ENCODE data around the gene SH3RF3.

SH3RF3 gene

GRCh38 chr2:109313343-109313742, 184.3 kb downstream of the SH3RF3 start:
- no peak for DNase-seq (ENCODE audit: low spot score)

- DNase-seq (ENCODE audit: low spot score) = no peak
Measured at GRCh38 chr2:109316091-109316490, 187.1 kb downstream of the SH3RF3 start.

GRCh38 chr2:109317471-109318095, 188.6 kb downstream of the SH3RF3 start:
- no peak for DNase-seq (ENCODE audit: low spot score)

- no peak for DNase-seq (ENCODE audit: low spot score)
Measured at GRCh38 chr2:109318150-109318948, 189.3 kb downstream of the SH3RF3 start.

DNA sequence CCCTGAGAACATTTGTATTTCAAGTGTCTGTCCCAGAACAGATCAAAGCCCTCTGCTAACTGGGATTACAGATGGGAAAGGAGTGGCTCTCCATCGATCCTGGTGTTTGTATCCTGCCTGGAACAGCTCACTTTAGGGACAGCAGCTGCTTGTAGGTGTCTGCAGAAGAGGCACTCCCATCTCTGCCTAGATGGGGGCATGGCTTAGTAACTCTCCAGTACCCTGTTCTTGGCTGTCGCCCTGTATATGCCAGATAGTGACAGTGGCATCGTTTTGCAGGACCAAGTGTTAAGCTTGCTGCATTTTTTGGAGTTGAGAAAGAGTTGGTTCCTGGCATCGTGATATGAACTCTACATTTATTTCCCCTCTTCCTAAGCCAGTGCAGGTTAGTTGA, 189.9 kb downstream of the SH3RF3 start:
- DNase-seq (ENCODE audit: low spot score) = no peak

GRCh38 chr2:109320195-109320922, 191.4 kb downstream of the SH3RF3 start:
- DNase-seq (ENCODE audit: low spot score) = no peak

DNA sequence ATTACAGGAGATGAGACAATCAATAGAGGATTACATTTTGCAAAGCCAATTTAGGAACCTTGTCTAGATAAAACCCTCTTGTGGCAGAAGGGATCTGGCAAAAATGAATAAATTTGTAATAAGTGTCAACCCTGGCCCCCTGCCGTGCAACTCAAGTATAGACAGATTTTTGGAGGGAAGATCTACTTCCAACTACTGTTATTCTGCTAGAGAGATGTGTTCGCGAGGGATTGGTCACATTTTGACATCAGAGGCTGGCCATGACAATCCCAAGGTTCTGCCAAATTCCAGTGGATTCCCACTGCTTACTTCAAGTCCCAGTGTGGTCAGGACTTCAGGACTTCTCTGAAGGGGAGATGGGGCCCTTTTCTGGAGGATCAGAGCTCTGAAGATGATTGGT, 192.6 kb downstream of the SH3RF3 start:
- no peak for DNase-seq (ENCODE audit: low spot score)

GRCh38 chr2:109322111-109322510, 193.1 kb downstream of the SH3RF3 start:
- no peak for DNase-seq (ENCODE audit: low spot score)

DNA sequence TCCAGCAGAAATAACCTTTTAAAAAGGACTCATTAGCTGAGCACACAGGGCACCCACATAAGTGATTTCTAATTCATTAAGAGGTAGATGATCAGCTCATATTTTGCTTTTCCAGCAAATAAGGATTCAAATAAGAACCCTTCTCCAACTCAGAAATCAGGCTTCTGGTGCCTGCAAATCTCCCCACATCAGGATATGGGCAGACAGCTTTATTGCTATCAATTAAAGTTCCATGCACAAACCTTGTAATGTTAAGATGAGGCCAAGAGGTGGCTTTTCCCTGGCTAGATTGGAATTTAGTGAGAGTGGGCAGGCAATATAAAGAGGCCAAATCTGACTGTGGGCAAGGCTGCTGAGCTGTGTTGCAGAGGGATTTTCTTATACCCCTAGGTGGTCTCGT, 193.6 kb downstream of the SH3RF3 start:
- DNase-seq (ENCODE audit: low spot score) = no peak

GRCh38 chr2:109324861-109325260, 195.9 kb downstream of the SH3RF3 start:
- DNase-seq (ENCODE audit: low spot score) = no peak

- DNase-seq (ENCODE audit: low spot score) = no peak
Measured at GRCh38 chr2:109325570-109325969, 196.6 kb downstream of the SH3RF3 start.

DNA sequence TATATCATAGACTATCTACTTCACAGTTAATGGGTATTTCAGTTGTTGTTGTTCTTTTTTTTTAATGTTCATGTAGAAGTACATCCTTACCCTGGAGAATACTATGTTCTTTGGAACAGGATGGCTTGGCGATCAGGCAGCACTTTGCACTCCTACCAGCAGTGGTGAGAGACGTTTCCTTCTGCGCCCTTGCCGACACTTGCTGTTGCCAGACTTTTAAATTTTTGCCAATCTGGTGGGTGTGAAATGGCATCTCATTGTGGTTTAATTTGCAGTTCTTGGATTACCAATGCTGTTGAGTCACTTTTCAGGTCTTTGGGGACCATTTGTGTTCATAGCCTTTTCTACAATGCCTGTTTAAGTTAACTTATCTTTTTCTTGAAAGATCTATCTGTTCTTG, 197.3 kb downstream of the SH3RF3 start:
- DNase-seq (ENCODE audit: low spot score) = no peak

- DNase-seq (ENCODE audit: low spot score) = no peak
Measured at GRCh38 chr2:109330056-109330455, 201.1 kb downstream of the SH3RF3 start.

DNA sequence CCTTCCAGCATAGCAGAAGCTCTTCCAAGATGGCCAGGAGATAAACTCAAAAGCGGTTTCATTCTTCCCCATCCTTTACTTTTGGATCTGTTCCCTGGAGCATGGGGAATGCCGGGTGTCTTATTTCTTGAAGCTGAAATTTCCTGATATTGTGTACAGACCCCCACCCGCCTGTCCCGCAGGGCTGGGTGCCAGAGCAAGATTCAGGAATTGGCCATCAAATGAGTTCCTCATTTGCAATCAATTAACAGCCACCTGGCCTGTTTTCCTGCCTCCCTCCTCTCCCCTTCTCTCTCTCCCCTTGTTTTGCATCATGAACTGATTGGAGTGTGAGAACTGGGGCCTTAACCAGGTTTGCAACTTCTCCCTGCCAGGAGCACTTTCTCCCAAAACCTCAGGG, 202.1 kb downstream of the SH3RF3 start:
- no peak for DNase-seq (ENCODE audit: low spot score)

DNA sequence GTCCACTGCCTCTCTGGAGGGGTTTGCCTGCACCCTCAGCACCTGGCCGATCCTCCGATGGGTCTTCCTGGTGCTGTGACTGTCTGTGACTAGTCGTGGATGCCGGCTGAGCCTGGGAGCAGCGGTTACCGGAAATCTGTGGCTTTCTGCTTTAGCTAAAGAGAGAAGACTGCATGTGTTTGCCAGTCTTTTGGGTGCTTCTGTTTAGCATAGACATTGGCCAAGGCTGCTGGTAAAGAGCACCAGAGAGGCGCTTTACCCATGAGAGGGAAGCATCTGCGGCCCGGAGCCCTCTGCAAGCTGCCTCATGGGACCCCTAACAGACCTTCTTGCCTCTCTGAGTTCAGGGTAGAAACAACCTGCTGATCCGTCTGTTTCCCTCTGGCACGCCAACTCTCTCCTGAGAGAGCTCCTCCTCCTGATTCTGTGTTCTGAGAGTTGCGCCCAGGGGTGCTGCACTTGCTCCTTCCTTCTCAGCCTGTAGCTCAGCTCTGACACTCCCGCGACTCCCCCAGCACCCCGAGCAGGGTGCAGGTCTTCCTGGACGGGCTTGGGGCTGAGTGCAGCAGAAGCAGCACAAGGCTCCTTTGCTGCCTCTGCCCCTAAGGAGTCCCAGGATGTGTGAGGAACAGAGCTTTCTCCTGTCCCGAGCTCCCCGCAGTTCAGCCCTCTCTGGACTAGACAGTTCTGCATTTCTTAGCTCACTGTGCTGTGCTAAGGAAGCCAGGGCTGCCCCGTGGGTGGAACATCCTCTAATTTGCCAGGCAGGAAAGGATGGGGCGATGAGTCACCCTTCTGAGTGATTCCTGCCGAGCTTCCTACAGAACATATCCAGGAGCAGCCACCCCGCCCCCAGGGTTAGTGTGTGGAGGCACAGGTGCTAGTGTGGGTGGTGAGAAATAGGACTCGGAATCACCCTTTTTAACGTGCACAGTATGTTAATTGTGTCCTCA, 203.2 kb downstream of the SH3RF3 start:
- DNase-seq (ENCODE audit: low spot score) = no peak

- DNase-seq (ENCODE audit: low spot score) = no peak
Measured at GRCh38 chr2:109332880-109333279, 203.9 kb downstream of the SH3RF3 start.

DNA sequence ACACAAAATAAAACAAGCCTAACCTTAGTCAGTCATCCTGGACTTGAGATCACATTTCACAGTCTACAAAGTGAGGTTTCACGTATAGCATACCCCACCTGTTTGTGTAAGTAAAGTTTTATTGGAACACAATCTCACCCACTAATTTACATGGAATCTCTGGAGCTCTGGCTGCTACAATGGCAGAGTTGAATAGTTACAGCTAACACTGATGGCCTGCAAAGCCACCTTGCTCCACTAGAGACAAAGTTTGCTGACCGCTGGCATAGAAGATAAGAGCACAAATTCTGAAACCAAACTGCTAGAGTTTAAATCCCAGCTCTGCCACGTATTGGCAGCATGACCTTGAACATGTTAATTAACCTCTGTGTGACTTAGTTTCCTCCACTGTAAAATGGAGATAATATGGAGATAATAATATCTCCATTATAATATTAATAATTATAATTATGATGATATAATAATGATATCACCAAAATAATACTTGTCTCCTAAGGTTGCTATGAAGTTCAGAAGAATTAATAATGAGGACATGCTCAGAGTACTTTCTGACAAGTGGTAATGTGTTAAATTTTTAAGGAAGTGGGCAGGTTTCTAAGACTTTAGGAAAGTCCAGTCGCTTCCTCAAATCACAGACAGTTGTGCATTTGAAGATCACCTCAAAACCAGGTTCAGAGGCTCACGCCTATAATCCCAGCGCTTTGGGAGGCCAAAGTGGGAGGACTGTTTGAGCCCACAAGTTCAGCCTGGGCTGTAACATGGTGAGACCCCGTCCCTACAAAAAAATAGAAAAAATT, 204.6 kb downstream of the SH3RF3 start:
- no peak for DNase-seq (ENCODE audit: low spot score)

DNA sequence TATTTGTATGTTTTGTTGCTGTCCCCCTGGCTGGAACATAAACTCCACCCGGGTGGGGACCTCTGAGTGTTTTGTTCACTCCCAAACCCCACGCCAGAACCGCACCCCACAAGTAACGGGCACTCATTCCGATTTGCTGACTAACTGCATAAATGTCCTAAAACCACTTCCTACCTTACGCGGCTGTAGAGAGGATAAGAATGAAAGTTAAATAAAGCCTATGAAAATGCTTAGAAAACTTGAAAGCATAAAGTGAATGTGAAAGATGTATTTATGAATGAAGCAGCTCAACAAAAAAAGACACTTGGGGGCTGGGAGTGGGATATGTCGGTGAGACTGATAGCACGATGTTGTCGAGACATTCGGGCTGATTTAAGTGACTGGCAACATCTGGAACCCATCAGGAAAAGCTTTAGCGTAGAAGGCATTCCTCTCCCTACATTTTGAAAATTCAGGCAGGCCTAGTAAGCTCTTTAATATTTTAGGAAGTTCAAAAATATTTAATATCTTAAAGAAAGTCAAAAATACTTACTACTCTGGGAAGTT, 206.7 kb downstream of the SH3RF3 start:
- DNase-seq (ENCODE audit: low spot score) = no peak

DNA sequence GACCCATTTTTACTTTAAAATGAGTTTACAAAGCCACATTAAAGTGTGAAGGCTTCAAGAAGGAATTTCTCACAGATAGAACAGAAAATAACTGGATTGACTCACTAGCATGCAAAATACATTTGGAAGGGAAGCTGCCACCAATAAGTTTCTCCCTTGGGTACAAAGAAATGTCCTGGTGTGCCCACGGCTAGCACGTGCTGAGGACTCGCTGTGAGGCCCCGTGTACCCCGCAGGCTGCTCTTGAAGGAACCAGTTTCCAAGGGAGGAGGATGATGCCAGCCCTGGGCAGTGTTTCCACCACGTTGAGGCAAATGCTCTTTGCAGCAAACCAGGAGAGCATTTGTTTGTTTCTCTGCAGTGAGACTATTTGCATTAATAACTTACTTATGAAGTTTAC, 207.3 kb downstream of the SH3RF3 start:
- no peak for DNase-seq (ENCODE audit: low spot score)

DNA sequence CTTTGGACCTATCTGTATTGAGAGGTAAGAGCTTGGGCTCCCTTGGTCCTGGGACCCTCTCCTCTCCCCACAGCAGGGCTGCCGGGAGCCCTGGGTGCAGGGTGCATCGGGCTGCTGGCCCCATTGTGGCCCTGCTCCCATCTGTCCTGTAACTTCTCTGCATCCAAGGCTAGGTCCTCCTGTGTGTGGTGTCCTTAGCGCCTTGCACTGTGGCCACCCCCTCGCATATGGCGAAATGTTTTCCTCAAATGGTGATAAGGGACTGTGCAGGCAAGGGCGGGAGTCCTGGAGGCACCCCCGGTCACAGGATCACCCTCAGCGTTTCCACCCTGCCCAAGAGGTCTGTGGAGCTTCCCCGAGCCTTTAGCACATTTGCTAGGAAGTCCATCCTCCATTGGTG, 208.2 kb downstream of the SH3RF3 start:
- no peak for DNase-seq (ENCODE audit: low spot score)

DNA sequence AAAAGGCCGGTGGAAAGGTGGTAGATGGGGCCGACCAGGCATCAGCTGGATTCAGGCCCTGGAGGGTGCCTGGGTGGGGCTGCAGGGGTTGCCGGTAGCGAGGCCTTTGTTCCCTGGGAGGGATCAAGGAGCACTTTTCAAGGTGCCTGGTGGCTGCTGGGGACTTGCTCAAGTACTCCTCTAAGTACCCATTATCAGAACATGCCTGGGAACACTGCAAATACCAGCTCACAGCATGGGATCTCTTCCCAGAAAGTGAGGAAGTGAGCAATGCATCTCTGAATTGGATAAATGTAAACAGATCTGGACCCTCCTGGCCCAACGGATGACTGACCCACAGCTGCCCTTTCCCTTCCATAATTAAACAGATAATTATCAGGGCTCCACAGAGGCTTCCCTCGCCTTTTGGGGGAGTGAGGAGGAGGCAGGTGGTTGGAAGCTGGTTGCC, 210.5 kb downstream of the SH3RF3 start:
- DNase-seq (ENCODE audit: low spot score) = no peak
